Parathyroid adenoma (tissue), 2 donors: Measurements from ENCODE around the gene DIAPH2.

Source experiments
- H2AFZ ChIP-seq: fragments of 300-600 bp; sonication (generic); one replicate; pipeline ENCODE4 v1.7.0; 2017; ENCODE audit warnings: antibody characterized with exemption, mild to moderate bottlenecking
- H3K27ac ChIP-seq: fragments of 300-600 bp; sonication (generic); one replicate; pipeline ENCODE4 v1.7.0; 2017
- H3K27me3 ChIP-seq: fragments of 300-600 bp; sonication (generic); one replicate; pipeline ENCODE4 v1.7.0; 2017; ENCODE audit warnings: low read length; ENCODE audit not compliant: control insufficient read depth, insufficient read depth
- H3K36me3 ChIP-seq: fragments of 300-600 bp; sonication (generic); one replicate; pipeline ENCODE4 v1.7.0; 2017; ENCODE audit warnings: low read length; ENCODE audit not compliant: control insufficient read depth, insufficient read depth
- H3K4me1 ChIP-seq: fragments of 300-600 bp; sonication (generic); one replicate; pipeline ENCODE4 v1.7.0; 2017; ENCODE audit warnings: control low read depth
- H3K4me2 ChIP-seq: fragments of 300-600 bp; sonication (generic); one replicate; pipeline ENCODE4 v1.7.0; 2017; ENCODE audit warnings: low read length
- H3K4me3 ChIP-seq: fragments of 300-600 bp; sonication (generic); one replicate; pipeline ENCODE4 v1.7.0; 2017; ENCODE audit warnings: low read depth, low read length
- H3K79me2 ChIP-seq: fragments of 300-600 bp; sonication (generic); one replicate; pipeline ENCODE4 v1.7.0; 2017; ENCODE audit warnings: control low read depth
- H3K9ac ChIP-seq: fragments of 300-600 bp; sonication (generic); one replicate; pipeline ENCODE4 v1.7.0; 2017; ENCODE audit warnings: mild to moderate bottlenecking
- H3K9me3 ChIP-seq: fragments of 300-600 bp; sonication (generic); one replicate; pipeline ENCODE4 v1.7.0; 2017; ENCODE audit warnings: low read length; ENCODE audit not compliant: control insufficient read depth
- CTCF ChIP-seq: fragments of 300-600 bp; sonication (generic); IDR thresholded peaks from one replicate; pipeline ENCODE4 v1.7.0; 2017; ENCODE audit warnings: antibody characterized with exemption, mild to moderate bottlenecking
- donor health status: primary hyperparathyroidism.

The DIAPH2 gene

GRCh38 chrX:97326456-97326855, 641.8 kb downstream of the DIAPH2 start:
- Histone ChIP-seq H3K4me1 (no peaks in the 10 kb centered on the region), H3K4me2 (no peak overlapping the region), H3K4me3 (no peak overlapping the region)

DNA sequence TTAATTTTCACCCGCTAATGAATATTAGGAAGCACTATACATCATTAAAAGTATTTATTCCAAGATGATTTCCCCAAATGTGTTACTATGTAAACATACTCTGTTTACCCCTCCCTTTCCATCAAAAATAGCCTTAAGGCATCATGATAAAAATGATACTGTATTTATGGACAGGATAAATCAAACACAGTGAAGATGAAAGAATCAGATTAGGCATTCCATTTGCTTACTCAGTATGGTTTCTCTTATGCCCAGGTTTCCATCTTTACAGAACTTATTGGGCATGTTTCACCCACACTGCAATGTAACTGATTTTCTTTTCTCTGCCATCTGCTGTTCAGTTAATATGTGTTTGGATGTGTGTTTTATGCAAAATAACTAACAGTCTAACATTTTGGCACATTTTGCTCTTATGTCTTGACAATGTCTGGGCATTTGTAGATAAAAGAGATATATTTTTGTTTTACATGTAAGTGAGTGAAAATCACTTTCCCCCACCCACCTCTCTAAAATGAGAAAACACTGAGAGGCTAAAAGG, 644.3 kb downstream of the DIAPH2 start:
- no peaks in the 10 kb centered on the region for H3K79me2 ChIP-seq
- H3K9ac ChIP-seq: no peak overlapping the region
- H3K4me1 ChIP-seq: no peaks in the 10 kb centered on the region
- no peak overlapping the region for H3K4me2 ChIP-seq
- no peaks in the 10 kb centered on the region for H3K36me3 ChIP-seq
- no peak overlapping the region for H3K27ac ChIP-seq
- no peak overlapping the region for H3K4me3 ChIP-seq
- no peak for TF ChIP-seq CTCF
- no peak overlapping the region for H2AFZ ChIP-seq
- H3K9me3 ChIP-seq: no peaks in the 10 kb centered on the region
- no peaks in the 10 kb centered on the region for H3K27me3 ChIP-seq

More at GRCh38 chrX:97326456-97326855, 641.8 kb downstream of the DIAPH2 start:
- Histone ChIP-seq H3K9me3 (no peaks in the 10 kb centered on the region), H2AFZ (no peak overlapping the region), H3K27me3 (no peaks in the 10 kb centered on the region), H3K79me2 (no peaks in the 10 kb centered on the region), H3K9ac (no peak overlapping the region), H3K27ac (no peak overlapping the region), H3K36me3 (no peaks in the 10 kb centered on the region)
- TF ChIP-seq CTCF: no peak

- Histone ChIP-seq H3K9ac (no peak overlapping the region), H3K27ac (no peak overlapping the region), H3K9me3 (no peaks in the 10 kb centered on the region), H3K4me1 (no peaks in the 10 kb centered on the region), H3K27me3 (no peaks in the 10 kb centered on the region), H3K79me2 (no peaks in the 10 kb centered on the region), H3K4me3 (no peak overlapping the region), H2AFZ (no peak overlapping the region), H3K36me3 (no peaks in the 10 kb centered on the region), H3K4me2 (no peak overlapping the region)
- TF ChIP-seq CTCF: no peak
These were observed 645.5 kb downstream of the DIAPH2 start for GRCh38 chrX:97330151-97330550.

- Histone ChIP-seq H3K9ac (no peak overlapping the region), H3K27ac (no peak overlapping the region), H2AFZ (no peak overlapping the region), H3K79me2 (no peaks in the 10 kb centered on the region), H3K27me3 (no peaks in the 10 kb centered on the region), H3K9me3 (no peaks in the 10 kb centered on the region), H3K4me1 (no peaks in the 10 kb centered on the region), H3K36me3 (no peaks in the 10 kb centered on the region), H3K4me2 (no peak overlapping the region), H3K4me3 (no peak overlapping the region)
- TF ChIP-seq CTCF: no peak
These were observed 648.3 kb downstream of the DIAPH2 start for GRCh38 chrX:97332963-97333362.

GRCh38 chrX:97334850-97335249, 650.2 kb downstream of the DIAPH2 start:
- Histone ChIP-seq H3K9me3 (no peaks in the 10 kb centered on the region), H3K79me2 (no peaks in the 10 kb centered on the region), H3K36me3 (no peaks in the 10 kb centered on the region), H3K27me3 (no peaks in the 10 kb centered on the region), H3K9ac (no peak overlapping the region), H2AFZ (no peak overlapping the region), H3K27ac (no peak overlapping the region), H3K4me3 (no peak overlapping the region), H3K4me2 (no peak overlapping the region), H3K4me1 (no peaks in the 10 kb centered on the region)
- TF ChIP-seq CTCF: no peak
